ENCODE measurements around the gene CARD6.
"Not testable (repeated sequence)": the region's sequence is repeated elsewhere in the genome, so short reads cannot be mapped to it uniquely, and the experiment has no call there.

The CARD6 gene

DNA sequence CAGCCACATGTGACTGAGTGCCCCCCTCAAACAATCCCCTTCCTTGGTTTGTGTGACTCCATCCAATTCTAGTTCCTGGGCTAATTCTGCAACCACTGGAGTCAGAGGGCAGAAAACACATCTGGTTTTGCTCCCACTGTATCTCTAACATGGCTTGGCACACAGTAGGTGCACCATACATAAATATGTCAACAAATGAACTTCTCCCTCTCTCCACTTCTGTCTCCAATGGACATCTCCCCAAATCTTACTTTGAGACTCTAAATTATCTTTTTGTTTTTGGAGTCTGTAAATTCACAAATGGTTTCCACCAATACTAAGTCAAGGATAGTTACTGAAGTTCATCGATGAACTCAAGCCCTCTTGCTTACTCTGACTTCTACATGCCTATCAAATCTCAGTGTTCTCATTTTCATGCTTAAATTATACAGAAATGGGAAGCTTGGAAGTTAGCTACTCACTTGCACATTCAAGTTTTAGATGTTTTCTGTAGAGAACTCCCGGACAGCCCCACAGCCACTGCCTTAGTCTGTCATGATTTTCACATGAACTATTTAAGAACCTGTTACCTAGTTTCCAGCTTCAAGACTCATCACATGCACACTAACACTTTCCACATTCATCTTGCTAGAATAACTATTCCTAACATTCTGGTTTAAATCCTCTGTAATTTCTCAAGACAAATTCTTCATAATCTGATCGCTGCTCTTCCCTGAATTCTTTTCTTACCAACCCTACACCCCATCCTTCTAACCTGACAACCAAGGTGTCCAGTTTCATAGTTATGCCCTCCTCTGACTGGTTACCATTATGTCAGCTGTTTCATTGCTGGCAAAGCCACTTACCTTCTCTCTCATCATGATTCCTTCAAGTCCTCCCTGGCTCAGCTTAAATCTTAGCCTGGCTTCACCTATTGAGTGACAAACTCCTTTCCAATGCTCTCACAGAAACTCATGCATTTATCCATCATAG lies 12.2 kb upstream of the CARD6 start:
- no peak for DNase-seq

DNA sequence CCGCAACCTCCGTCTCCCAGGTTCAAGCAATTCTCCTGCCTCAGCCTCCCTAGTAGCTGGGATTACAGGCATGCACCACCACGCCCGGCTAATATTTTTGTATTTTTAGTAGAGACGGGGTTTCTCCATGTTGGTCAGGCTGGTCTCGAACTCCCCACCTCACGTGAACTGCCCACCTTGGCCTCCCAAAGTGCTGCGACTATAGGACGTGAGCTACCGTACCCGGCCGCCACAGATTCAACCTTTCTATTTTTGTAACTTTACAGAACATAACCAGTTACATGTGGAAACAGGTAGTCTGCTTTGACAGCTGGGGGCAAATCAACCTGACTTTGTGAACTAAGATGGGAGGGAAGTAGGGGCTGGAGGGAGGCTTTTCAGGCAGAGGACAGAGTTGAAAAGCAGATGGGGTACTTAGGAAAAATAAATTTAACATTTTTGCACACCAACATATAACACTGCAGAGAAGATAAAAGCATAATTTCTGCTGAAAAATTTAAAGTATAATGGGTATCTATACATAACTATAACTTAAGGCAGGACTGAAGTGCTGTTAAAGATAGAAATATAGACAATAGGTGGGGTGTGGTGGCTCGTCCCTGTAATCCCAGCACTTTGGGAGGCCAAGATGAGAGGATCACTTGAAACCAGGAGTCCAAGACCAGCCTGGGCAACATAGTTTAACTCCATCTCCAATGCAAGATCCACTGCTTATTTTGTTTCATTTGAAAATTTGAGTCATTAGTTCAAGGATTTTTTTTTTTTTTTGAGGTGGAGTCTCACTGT lies 11.2 kb upstream of the CARD6 start:
- DNase-seq: no peak

DNA sequence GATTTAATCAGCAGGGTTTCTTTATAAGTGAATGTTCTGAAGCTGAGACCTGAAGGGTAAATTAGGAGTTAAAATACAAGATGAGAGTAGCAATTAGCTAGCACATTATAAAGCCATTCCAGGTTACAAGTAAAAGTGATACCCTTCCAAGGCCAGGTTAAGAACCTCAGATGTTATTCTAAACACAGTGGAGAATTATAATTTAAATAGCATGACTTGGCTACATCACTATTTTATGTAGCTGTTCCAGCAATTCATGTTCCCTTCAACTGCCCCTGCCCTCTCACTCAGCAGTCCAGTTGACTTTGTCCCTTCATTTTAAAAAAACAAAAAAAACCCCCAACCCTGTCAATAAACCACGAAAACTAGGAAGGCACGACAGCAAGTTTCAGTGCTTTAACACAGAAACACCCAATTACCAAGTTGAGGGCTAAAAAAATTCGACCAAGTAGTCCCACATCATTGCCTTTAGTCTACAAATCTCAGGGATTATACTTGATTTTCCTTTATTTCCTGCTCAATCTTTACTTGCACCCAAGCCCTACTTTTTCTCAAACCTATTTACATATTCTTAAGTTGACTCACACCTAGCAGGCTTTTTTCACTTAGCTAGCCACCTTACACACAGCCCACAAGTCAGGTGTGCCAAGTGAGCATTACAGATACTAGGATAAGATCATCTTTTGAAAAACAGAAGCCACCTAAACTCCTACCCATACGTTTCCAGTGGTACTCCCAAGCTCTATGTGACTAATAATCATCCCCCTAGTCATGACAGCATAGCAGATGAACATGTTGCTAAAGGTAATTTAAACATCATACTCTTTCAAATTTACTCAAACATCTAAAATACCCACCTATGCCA lies 9.6 kb upstream of the CARD6 start:
- no peak for DNase-seq

DNA sequence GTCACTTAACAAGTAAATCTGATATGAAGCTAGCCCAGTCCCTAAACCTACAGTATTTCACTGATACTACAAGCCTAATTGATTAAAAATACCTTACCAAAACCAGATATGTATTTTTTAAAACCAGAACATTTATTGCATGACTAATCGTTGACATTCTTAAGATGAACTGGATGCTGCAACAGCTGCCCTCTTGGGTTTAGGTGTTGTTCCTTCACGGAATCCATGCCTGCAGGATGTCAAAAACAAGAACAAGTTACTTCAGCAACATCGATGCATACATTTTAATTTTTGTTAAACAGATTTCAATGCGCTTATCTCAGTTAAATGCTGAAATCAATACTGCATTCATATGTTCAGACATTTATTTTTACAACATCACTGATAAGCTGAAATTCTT lies 8.8 kb upstream of the CARD6 start:
- no peak for DNase-seq

DNA sequence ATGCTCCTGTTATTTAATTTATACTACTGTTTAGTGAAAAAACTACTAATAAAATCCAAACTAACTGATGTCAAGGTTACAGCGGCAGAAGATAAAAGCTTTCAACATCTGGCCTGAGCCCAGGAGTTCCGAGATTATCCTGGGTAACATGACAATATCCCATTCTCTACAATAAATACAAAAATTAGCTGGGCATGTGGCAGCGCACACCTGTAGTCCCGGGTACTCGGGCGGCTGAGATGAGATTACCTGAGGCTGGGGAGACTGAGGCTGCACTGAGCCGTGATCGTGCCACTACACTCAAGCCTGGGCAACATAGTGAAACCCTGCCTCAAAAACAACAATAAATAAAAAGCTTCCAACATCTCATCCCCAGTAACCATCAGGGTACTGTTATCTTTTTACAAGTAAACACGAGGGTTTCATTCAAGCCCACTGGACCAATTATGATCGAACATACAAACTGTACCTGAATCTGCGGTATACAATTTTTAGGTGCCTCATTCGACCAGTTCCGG lies 7.4 kb upstream of the CARD6 start:
- DNase-seq: no peak

DNA sequence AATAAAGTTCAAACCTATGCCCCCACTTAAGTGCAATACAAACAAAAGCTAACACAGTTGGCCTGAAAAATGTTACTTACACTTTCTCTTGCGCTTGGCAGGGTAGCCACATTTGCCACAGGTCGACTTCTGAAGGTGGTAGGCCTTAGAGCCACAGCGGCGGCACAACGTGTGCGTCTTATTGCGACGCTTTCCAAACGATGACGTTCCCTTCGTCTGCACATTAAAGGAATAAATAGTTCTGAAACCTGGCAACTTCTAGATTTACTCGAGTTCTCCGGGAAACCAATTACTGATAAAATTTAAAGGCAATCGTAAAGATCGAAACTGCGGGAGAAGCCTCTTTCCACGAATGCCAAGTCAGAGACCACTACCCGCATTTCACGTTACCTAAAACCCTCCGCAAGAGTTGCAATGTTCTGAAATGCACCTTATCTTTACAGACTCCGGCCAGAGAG lies 6.7 kb upstream of the CARD6 start:
- DNase-seq: no peak

DNA sequence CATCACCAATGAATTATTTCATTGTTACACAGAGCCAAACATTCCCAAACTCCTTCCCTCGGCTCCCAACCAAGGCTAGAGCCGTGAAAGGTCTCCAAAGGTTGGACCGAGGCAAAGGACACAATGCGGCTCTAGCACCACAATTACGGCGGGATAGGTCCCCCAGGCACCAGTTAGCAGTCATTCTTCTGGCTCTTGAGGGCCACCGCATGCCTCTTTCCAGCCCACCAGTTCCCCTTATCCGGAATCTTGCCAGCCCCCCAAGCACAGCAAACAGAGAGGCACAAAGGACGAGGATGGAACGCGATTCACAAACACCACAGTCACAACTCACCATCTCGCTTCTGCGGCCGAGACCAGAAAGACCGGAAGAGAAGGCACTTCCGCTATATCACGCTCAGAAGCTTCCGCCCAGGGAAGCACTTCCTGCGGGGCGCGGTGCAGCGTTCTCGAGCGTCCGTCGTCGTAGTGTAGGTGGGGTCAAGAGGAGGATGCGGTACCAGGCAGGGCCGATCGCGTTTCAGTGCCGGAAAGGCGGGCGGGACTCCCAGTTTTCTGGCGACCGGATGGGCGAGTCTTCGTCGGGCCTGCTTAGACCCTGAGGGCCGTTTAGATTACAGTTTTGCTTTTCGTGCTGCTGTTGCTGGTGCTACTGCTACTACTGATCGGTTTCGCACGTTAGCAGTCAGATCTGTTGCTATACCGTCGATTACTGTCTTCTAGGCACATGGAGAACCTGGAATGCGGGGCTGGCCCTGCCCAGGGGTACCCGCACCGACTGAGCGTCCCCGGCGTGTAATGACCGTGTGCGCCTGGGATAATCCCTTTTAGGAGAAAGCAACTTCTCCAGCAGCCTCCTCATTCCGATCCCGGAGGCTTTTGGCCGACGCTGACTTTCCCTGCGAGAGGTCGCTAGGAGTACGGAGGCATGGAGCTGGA lies 6.0 kb upstream of the CARD6 start, which contains the start of gene RPL37:
Gene RPL37 (minus strand): TSS at position 374 of the 939 bp plus-strand sequence. CDS start 37 bp downstream, at position 337.
- DNase-seq: peak; percentile 83 to 86

DNA sequence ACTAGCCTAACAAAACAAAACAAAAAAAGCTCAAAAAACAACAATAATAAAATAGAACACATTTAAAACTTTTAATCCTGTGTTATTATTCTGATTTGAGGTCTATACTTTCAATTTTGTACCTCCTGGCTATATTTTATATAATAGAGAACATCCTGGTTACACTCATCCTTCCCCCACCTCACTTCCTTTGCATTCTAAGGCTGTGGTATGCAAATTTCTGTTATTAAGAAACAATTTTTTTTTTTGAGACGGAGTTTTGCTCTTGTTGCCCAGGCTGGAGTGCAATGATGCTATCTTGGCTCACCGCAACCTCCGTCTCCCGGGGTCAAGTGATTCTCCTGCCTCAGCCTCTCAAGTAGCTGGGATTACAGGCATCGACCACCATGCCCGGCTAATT lies 3.1 kb upstream of the CARD6 start:
- no peak for DNase-seq

DNA sequence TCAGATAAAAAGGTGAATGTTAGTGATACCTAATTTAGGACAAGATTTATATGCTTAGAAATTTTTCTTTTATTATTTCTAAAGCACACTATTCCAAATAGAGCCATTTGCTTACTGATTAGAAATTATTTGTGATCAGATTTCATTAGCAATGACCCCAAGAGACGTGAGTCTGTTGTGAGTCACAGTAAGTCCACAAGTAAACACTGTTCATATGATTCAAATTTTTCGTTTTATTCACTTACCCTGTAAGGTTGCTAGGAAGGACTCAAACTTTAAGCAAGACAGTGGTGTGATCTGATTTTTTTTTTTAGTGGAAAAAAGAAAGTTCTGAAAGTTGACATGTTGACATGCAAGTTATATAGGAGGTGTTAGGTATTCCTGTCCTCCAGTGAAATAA lies 1.2 kb downstream of the CARD6 start:
- DNase-seq: no peak

DNA sequence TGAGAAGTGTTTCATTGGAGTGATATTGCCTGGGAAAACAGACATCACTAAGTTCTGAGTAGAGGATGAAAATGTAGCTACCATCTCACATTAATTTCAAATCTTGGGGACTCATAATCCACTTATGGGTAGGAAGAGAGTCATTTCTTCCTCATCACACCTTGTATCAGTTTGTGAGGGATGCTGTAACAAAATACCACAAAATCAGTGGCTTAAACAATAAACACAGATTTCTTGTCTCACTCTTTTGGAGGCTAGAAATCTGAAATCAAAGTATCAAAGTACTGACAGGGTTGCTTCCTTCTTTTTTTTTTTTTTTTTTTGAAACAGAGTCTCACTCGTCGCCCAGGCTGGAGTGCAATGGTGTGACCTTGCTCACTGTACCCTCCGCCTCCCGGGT lies 3.4 kb downstream of the CARD6 start:
- no peak for DNase-seq

DNA sequence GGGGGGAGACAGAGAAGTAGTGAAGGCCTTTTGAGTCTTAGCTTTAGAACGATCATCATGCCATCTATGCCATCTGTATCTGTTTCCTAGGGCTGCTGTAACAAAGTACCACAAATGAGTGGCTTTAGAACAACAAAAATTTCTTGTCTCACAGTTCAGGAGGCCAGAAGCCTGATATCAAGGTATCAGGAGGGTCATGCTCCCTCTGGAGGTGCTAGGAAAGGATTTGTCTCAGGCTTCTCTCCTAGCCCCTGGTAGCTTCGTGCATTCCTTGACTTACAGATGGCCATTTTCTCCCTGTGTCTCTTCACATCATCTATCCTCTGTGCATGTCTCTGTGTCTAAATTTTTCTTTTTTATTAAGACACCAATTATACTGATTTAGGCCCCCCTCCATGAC lies 5.2 kb downstream of the CARD6 start:
- DNase-seq: no peak

DNA sequence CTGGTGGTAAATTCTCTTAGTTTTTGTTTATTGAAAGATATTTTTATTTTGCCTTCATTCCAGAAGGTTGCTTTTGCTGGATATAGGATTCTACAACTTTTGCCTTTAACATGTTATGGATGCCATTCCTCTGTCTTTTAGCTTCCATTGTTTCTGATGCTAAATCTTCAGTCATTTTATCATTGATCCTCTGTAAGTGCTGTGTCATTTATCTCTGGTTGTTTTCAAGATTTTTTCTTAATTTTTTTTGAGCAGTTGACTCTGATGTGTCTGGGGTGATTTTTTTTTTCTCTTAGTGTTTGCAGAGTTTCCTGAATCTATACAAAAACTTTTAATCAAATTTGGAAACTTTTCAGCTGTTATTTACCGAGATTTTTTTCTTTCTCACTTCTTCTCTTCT lies 6.4 kb downstream of the CARD6 start:
- DNase-seq: no peak

DNA sequence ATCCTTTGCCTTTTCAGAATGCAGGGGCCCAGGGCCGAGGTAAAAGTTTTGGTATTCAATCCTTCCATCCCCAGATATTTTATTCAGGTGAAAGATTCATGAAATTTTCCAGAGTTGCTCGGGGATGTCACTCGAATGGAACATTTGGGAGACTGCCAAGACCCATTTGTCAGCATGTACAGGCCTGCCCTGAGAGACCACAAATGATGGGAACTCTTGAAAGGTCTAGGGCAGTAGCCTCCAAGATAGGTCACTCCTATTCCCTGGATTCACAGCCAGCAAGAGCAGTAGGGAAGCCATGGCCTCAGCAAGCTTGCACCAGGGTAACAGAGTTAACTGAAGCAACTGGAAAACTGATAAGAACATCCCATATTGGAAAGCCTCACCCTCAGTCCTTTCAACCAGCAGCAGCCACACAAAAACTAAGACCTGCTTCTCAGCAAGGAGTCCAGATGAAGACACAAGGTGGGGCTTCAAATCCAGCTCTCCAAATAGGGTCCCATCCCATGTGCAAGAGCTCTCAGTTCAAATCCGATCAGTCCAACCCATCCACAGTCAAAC lies 12.5 kb downstream of the CARD6 start:
- DNase-seq: no peak

DNA sequence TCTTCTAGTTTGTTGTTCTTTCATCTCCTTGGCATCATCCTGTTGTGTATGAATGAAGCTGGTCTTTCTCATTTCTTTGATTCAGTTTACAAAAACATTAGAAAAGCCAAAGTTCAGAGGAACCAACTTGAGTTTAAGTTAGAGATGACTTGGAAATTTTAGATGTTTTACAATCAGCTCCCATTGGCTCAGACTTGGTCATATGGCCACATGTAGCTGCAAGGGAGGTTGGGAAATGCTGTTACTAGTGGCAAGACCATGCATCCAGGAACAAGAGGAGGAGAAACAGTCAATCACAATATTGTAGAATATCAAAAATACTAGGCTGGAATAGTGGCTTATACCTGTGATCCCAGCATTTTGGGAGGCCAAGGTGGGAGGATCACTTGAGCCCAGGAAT lies 19.5 kb downstream of the CARD6 start:
- no peak for DNase-seq

DNA sequence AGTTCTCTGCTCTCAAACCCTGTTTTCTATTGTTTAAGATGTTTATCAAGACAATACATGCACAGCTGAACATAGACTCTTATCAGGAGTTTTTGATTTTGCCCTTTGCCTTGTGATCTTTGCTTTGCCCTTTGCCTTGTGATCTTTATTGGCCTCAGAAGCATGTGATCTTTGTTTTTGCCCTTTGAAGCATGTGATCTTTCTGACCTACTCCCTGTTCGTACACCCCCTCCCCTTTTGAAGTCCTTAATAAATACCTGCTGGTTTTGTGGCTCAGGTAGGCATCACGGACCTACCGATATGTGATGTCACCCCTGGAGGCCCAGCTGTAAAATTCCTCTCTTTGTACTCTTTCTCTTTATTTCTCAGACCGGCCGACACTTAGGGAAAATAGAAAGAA lies 23.8 kb downstream of the CARD6 start:
- DNase-seq: not testable (repeated sequence)

DNA sequence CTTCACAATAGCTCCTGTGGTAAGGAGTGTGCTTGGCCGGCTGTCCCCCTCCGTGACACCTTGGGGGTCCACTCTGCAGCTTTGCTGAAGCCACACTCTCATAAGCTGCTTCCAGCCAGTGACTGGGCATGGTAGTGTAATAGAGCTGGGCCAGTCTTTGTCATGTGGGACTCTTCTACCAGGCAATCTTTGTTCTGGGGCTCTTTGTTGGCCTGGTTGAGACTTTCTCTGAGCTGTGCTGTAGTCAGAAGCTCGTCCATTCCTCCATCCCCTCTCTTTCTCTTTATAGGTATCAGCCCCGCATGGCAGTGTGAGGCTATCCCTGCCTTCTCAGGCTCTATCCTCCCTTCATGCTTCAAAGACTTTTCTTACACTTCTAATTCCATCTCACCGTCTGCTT lies 25.7 kb downstream of the CARD6 start:
- DNase-seq: no peak

DNA sequence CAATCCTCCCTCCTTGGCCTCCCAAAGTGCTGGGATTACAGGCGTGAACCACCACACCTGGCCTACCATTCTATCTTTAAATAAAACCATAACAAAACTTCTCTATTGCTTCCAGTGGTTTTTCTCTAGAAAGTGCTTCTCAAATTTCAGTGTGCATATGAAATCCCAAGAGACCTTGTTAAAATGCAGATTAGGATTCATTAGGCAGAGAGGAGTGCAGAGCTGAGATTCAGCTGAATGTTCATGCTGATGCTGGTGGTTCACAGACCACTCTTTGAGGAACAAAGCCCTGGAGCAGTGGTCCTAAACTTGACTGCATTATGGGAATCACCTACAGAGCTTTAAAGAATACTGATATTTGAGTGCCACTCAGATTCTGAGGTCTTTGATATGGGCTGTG lies 28.2 kb downstream of the CARD6 start:
- DNase-seq: no peak

DNA sequence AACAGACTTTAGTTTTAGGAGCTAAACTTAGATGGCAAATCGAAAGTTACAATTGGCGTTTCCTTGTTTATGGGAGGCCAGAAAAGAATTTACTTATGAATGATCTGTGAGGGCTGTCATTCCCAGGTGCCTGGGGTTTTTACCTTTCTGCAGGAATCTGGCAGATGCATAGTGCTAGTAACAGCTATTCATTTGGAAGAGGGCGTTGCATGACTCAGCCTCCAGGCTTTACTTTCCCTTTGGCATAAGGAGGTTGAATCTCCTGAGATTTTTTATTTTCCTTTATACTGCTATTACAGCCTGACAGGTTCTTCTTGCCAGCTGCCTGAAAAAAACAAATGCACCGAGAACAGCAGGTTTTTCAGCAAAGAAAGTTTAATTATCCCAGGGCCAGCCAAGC lies 30.0 kb downstream of the CARD6 start:
- no peak for DNase-seq

DNA sequence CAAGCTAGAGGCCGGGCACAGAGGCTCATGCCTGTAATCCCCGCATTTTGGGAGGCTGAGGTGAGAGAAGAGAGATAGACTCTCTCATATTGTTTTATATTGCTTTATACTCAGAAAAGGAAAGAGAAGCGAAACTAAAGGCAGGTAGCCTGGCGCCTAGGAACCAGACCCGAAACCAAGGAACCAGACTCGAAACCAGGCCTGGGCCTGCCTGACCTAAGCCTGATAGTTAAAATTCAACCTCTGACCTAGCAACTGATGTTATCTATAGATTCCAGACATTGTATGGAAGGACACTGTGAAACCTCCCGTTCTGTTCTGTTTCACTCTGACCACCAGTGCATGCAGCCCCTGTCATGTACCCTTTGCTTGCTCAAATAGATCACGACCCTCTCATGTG lies 31.1 kb downstream of the CARD6 start:
- DNase-seq: not testable (repeated sequence)

DNA sequence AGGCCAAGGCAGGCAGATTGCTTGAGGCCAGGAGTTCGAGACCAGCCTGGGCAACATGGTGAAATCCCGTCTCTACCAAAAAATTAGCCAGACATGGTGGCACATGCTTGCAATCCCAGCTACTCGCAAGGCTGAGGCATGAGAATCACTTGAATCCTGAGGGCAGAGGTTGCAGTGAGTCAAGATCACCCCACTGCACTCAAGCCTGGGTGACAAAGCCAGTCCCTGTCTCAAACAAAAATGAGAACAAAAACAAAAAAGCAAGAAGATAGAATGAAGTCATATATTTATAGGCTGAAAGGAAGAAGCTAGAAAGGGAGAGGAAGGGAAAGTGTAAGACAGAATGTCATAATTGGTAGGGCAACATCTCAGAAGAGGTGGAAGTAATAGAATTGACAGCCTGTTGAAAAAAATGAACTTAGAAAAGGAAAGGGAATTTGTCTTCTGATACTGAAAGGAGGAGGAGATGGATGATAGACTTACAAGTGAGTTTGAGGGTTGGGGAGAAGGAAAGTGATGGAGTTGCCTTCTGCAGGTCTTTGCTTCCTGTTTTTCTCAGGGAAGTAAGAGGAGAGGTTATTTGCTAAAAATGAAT lies 32.2 kb downstream of the CARD6 start:
- DNase-seq: no peak

DNA sequence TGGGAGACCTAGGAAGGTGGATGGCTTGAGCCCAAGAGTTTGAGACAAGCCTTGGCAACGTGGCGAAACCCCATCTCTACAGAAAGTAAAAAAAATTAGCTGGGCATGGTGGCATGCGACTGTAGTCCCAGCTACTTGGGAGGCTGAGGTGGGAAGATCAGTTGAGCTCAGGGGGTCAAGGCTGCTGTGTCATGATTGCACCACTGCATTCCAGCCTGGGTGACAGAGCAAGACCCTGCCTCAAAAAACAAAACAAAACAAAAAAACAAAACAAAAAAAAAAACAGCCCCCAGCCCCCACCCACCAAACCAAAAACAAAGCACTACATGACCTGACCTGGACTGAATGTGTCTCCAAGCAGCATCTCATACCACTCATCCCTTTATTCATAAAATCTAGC lies 34.8 kb downstream of the CARD6 start:
- no peak for DNase-seq
